GM10266 (cell line): ENCODE measurements around the gene CCDC12.
A peak's percentile ranks its signal among the peaks of the same experiment; 100 is the strongest.

Experiments
- DNase-seq: peaks from one replicate; pipeline ENCODE4 v3.0.0; 2012; ENCODE audit errors: extremely low spot score
- CTCF ChIP-seq: IDR thresholded peaks from 2 replicates; pipeline ENCODE4 v1.5.1; 2012; ENCODE audit warnings: mild to moderate bottlenecking, low read depth; ENCODE audit not compliant: control insufficient read depth, insufficient read depth; ENCODE audit errors: missing control alignments

CCDC12 gene

GRCh38 chr3:47010910-47011309, 34.4 kb upstream of the CCDC12 start:
- TF ChIP-seq CTCF: no peak
- DNase-seq: no peak

- no peak for TF ChIP-seq CTCF
- no peak for DNase-seq
Measured at GRCh38 chr3:47010111-47010712, 33.7 kb upstream of the CCDC12 start.

GRCh38 chr3:47009225-47010110, 32.9 kb upstream of the CCDC12 start:
- no peak for TF ChIP-seq CTCF
- DNase-seq: peak; percentile 93

GRCh38 chr3:47008851-47009224, 32.3 kb upstream of the CCDC12 start:
- no peak for DNase-seq
- TF ChIP-seq CTCF: no peak

- DNase-seq: no peak
- no peak for TF ChIP-seq CTCF
Measured at GRCh38 chr3:47008234-47008796, 31.8 kb upstream of the CCDC12 start.

- DNase-seq: no peak
- TF ChIP-seq CTCF: no peak
Measured at GRCh38 chr3:47007482-47008233, 31.1 kb upstream of the CCDC12 start.
